ENCODE measurements around the gene GBGT1. TPM values are rescaled to one million over a fixed set of nuclear protein-coding genes. Genes with fewer than 3 reads are reported as not detected.

The GBGT1 gene
- total RNA-seq, 1 experiment from 2014 or later, result 0.14 TPM

GRCh38 chr9:133121198-133121914 is 42.4 kb downstream of the GBGT1 start, which contains the start of gene RALGDS:
RALGDS (minus strand) TSS chr9:133121240; CDS start chr9:133121154, 86 bp downstream.
- peak within 1 kb of the TSS; percentile 64 for H3K27ac Mint-ChIP-seq (ENCODE audit: unreplicated experiment)
- Histone ChIP-seq H3K4me3 (ENCODE audit: low read depth, low read length) (peak within 1 kb of the TSS; percentile 76), H3K4me1 (peaks cover 26% of the 10 kb centered on the region), H3K27me3 (replicated peaks; ENCODE audit: control insufficient read depth, insufficient read depth, low read length) (no peaks in the 10 kb centered on the region), H3K36me3 (ENCODE audit: control insufficient read depth, insufficient read depth, low read length) (no peaks in the 10 kb centered on the region), H3K9me3 (no peaks in the 10 kb centered on the region)
- H3K36me3 Mint-ChIP-seq (ENCODE audit: insufficient read depth, unreplicated experiment), result peaks cover 31% of the 10 kb centered on the region
- intact Hi-C loops (cut with micrococcal nuclease; ENCODE audit: unreplicated experiment), result no loop called here
- no peaks in the 10 kb centered on the region for H3K27me3 Mint-ChIP-seq (ENCODE audit: insufficient read depth, unreplicated experiment)
- POLR2A ChIA-PET, result interaction anchor here (0.6 kb wide), 1 partner anchor 42 kb away, joined by 6 read pairs; no protein-coding TSS in a partner anchor
- peaks cover 24% of the 10 kb centered on the region for H3K4me1 Mint-ChIP-seq (ENCODE audit: low read depth, unreplicated experiment)
- H3K4me3 Mint-ChIP-seq (ENCODE audit: unreplicated experiment), result peak within 1 kb of the TSS; percentile 64
- peak; percentile 86 to 91 for DNase-seq
- CTCF ChIA-PET, result no interaction called here
- TF ChIP-seq, protein P1, sequence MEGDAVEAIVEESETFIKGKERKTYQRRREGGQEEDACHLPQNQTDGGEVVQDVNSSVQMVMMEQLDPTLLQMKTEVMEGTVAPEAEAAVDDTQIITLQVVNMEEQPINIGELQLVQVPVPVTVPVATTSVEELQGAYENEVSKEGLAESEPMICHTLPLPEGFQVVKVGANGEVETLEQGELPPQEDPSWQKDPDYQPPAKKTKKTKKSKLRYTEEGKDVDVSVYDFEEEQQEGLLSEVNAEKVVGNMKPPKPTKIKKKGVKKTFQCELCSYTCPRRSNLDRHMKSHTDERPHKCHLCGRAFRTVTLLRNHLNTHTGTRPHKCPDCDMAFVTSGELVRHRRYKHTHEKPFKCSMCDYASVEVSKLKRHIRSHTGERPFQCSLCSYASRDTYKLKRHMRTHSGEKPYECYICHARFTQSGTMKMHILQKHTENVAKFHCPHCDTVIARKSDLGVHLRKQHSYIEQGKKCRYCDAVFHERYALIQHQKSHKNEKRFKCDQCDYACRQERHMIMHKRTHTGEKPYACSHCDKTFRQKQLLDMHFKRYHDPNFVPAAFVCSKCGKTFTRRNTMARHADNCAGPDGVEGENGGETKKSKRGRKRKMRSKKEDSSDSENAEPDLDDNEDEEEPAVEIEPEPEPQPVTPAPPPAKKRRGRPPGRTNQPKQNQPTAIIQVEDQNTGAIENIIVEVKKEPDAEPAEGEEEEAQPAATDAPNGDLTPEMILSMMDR (IDR thresholded peaks at IDR 0.05; ENCODE audit: insufficient read depth in 1 of 2, low read depth in 1 of 2, low read length in 1 of 2, severe bottlenecking in 1 of 2, unreplicated experiment in 1 of 2), result no peak
- BruUV-seq (replicated peaks), result no TSS peak
- H3K9me3 Mint-ChIP-seq (ENCODE audit: unreplicated experiment), result no peaks in the 10 kb centered on the region

DNA sequence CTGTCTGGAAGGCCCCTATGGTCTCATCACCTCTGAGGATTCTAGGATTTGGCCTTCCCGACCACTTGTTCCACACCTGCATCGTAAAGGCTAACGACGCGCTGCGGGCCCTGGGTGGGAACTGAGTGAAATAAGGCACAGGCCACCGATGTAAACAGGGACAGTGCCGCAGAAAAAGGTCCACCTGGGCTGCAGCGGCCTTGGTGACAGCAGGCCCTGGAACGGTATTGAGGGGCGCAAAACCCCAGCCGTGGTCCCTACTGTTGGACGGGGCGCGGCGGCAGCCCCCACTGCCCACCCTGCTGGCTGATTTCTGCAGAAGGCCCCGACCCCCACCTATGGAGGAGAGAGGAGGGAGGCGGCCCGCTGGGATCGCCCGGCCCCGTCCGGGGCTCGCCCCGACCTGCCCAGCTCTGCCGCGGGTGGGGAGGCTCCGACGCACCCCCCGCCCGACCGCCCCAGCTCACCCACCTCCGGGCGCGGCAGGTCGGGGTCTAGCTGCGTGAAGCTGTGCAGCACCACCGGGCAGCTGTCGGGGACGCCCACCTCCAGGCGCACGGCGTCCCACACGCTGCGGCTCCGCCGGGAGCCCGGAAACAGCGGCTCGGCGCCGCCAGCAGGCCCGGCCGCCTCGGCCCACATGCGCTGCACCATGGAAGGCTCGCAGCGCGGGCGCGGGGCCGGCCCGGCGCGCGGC is 43.1 kb downstream of the GBGT1 start:
- CTCF ChIA-PET, result interaction anchor here (0.6 kb wide), 1 partner anchor 39 kb away, joined by 9 read pairs; no protein-coding TSS in a partner anchor
- peaks cover 24% of the 10 kb centered on the region for H3K4me1 Mint-ChIP-seq (ENCODE audit: low read depth, unreplicated experiment)
- POLR2A ChIA-PET, result interaction anchor here (0.6 kb wide), 1 partner anchor 42 kb away, joined by 6 read pairs; no protein-coding TSS in a partner anchor
- no peaks in the 10 kb centered on the region for H3K9me3 Mint-ChIP-seq (ENCODE audit: unreplicated experiment)
- Histone ChIP-seq H3K36me3 (ENCODE audit: control insufficient read depth, insufficient read depth, low read length) (no peaks in the 10 kb centered on the region), H3K4me3 (ENCODE audit: low read depth, low read length) (peak overlapping the region; percentile 76), H3K9me3 (no peaks in the 10 kb centered on the region), H3K4me1 (peaks cover 26% of the 10 kb centered on the region), H3K27me3 (replicated peaks; ENCODE audit: control insufficient read depth, insufficient read depth, low read length) (no peaks in the 10 kb centered on the region)
- H3K27me3 Mint-ChIP-seq (ENCODE audit: insufficient read depth, unreplicated experiment), result no peaks in the 10 kb centered on the region
- intact Hi-C loops (cut with micrococcal nuclease; ENCODE audit: unreplicated experiment), result loop anchor here (1.0 kb wide), 1 partner anchor 27 kb away; no protein-coding TSS in a partner anchor
- TF ChIP-seq, protein P1 (IDR thresholded peaks at IDR 0.05; ENCODE audit: insufficient read depth in 1 of 2, low read depth in 1 of 2, low read length in 1 of 2, severe bottlenecking in 1 of 2, unreplicated experiment in 1 of 2), result no peak
- peaks cover 31% of the 10 kb centered on the region for H3K36me3 Mint-ChIP-seq (ENCODE audit: insufficient read depth, unreplicated experiment)
- H3K27ac Mint-ChIP-seq (ENCODE audit: unreplicated experiment), result peak overlapping the region; percentile 55
- BruUV-seq (replicated peaks), result no TSS peak
- peak in 1 of 2 experiments; percentile 34 for DNase-seq
- H3K4me3 Mint-ChIP-seq (ENCODE audit: unreplicated experiment), result peak overlapping the region; percentile 64

DNA sequence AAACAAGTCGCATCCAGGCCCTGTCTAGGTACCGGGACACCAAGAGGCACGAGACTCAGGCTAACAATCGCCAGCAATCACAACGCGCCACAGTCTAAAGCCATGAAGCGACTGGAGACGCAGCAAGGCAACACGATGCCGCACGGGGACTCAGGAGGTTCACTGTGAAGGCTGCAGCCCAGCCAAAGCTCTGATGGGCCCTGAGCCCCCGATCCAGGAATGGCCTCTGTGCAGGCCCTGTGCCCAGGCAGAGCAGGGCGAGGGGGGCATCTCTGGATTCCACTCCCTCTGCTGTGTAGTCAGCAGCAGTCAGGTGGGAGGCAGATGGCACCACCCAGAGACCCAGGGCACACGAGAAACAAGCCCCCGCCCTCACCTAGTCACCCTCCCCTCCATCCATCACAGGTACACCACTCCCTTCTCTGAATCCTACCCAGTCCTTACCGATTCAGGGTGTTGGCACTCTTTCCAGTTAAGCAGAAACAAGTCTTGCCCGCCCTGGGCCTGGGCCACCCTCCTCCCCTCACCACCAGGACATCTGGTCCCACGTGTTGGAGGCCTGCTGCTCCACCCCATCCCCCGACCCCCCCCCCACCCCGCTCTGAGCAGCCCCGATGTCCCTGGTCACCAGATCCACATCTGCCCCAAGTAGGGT is 43.7 kb downstream of the GBGT1 start:
- H3K4me3 Mint-ChIP-seq (ENCODE audit: unreplicated experiment), result peak overlapping the region; percentile 64
- peaks cover 24% of the 10 kb centered on the region for H3K4me1 Mint-ChIP-seq (ENCODE audit: low read depth, unreplicated experiment)
- no peaks in the 10 kb centered on the region for H3K9me3 Mint-ChIP-seq (ENCODE audit: unreplicated experiment)
- H3K27me3 Mint-ChIP-seq (ENCODE audit: insufficient read depth, unreplicated experiment), result no peaks in the 10 kb centered on the region
- POLR2A ChIA-PET, result no interaction called here
- BruUV-seq (replicated peaks), result TSS peak; percentile 36
- CTCF ChIA-PET, result interaction anchor here (0.6 to 1.7 kb wide), 3 partner anchors 24 to 98 kb away, joined by 7 to 9 read pairs (median 9); no protein-coding TSS in a partner anchor
- DNase-seq, result no peak
- Histone ChIP-seq H3K27me3 (replicated peaks; ENCODE audit: control insufficient read depth, insufficient read depth, low read length) (no peaks in the 10 kb centered on the region), H3K4me3 (ENCODE audit: low read depth, low read length) (peak overlapping the region; percentile 76), H3K36me3 (ENCODE audit: control insufficient read depth, insufficient read depth, low read length) (no peaks in the 10 kb centered on the region), H3K4me1 (peaks cover 26% of the 10 kb centered on the region), H3K9me3 (no peaks in the 10 kb centered on the region)
- H3K27ac Mint-ChIP-seq (ENCODE audit: unreplicated experiment), result peak overlapping the region; percentile 55
- H3K36me3 Mint-ChIP-seq (ENCODE audit: insufficient read depth, unreplicated experiment), result peaks cover 31% of the 10 kb centered on the region
- intact Hi-C loops (cut with micrococcal nuclease; ENCODE audit: unreplicated experiment), result loop anchor here (1.0 kb wide), 1 partner anchor 27 kb away; no protein-coding TSS in a partner anchor
- TF ChIP-seq, protein P1 (IDR thresholded peaks at IDR 0.05; ENCODE audit: insufficient read depth in 1 of 2, low read depth in 1 of 2, low read length in 1 of 2, severe bottlenecking in 1 of 2, unreplicated experiment in 1 of 2), result no peak
